ENCODE data around the gene HES5.
A peak's percentile ranks its signal among the peaks of the same experiment; 100 is the strongest.

Gene HES5

DNA sequence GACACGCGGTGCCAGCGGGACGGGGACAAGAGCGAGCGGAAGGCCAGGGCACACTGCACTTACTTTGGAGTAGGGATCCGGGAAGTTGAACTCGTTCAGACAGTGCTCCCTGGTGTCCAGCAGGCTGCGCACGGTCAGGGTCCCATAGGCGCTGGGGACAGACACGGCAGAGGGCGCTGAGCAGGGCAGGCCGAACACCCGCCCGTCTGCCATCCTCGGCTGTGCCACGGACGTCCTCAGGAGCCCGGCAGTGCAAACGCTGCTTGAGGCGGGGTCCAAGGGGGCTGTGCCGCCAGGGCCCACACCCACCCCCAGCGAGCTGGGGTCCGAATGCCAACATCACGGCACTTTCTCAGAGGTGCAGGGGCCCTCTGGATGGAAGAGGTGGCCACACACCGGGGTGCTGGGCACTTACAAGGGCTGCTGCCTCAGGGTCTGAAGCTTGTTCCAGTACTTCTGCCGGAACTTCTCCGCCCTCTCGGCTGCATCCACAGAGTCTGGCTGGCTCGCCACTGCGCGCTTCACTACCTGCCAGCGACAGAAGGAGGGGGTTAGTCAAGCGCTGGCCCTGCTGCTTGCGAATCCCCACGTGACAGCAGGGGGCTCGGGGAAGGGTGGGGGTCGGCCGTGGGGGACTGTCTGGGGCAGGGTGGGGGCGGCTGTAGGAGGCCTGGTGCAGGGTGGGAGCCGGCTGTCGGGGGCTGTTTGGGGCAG, 16.0 kb downstream of the HES5 start:
- no peak for DNase-seq

DNA sequence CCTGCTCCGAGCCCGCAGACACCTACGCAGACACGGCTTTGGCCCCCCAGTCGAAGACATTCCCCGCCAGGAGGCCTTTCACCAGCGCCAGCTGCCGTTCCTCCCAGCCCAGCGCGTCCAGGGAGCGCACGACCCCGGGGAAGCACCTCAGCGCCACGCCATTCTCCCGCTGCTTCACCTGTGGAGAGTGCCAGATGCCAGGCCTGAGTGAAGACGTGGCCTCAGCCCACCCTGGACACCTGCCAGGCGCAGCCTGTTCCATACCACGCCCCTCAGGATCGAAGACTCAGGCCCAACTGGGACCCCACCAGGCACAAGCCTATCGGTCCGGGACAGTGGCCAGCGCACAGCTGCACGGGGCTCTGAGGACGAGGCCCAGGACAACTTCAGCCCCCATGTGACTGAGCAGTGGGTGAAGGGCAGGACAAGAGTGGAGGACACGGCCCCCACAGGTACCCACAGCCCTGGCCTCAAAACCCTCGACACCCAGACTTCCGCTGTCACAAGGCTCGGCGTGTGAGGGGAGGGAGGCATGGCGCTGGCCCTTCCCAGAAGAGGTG, 17.1 kb downstream of the HES5 start:
- no peak for DNase-seq

DNA sequence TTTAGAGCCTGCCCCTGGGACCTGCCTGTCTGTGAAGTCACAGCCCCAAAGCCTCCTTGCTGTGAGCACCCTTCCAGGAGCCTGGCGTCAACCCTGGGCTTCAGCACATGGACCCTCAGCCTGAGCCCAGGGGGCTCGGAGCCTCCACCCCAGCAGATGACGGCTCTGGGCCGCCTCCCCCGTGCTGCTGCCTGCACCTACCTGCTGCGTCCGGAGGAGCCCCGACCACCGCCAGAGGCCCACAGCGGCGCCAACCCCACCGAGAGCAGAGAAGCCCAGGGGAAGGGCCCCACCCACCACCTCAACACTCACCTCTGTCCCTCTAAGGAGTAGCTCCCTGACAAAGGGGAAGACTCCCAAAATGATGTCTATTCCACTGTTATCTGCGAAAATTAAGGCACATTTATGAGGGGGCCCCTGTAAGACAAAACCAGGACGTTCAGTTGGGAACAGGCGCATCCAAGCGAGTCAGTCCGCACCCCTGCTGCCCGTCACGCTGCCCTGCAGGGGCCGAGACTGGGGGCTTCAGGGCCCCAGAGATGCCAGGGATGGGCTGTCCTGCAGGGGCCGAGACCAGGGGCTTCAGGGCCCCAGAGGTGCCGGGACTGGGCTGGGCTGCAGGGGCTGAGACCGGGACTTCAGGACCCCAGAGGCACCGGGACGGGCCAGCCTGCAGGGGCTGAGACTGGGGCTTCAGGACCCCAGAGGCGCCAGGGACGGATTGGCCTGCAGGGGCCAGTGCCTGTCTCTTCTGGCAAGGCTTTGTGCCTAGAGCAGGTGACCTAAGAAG, 19.5 kb downstream of the HES5 start:
- no peak for DNase-seq

DNA sequence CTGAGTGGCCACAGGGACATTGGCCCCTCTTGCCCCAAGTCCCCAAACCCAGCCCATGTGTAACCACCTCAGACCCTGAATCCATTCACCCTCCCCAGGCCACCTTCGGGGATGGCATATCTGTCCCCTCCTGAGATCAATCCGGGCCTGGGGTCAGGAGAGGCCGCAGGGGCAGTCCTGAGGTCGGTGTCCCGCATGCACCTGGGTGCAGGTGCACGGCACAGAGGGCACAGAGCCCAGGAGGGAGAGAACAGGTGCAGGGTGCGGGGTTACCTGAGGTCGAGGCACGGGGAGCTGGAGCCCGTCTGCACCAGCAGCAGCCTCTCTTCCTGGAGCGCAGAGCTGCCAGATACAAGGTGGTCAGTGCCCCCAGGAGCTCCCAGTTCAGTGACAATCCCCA, 20.5 kb downstream of the HES5 start:
- no peak for DNase-seq

DNA sequence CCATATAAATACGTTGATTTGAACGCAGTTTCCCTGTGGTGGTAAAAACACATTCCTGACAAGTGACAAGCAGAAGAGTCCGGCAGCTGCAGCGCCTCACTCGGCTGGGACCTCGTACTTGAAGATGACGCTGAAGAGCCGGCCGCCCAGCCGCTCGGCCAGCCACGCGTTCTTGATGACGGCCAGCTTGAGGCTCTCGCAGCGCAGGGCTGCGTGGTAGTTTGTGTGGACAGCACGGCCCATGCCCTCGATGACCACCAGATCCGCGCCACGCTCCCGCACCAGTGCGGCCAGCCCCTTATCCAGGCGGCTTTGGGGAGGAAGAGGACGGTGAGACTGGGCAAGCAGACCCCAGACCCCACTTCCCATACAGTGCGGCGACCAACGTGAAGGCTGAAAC, 21.3 kb downstream of the HES5 start:
- no peak for DNase-seq

DNA sequence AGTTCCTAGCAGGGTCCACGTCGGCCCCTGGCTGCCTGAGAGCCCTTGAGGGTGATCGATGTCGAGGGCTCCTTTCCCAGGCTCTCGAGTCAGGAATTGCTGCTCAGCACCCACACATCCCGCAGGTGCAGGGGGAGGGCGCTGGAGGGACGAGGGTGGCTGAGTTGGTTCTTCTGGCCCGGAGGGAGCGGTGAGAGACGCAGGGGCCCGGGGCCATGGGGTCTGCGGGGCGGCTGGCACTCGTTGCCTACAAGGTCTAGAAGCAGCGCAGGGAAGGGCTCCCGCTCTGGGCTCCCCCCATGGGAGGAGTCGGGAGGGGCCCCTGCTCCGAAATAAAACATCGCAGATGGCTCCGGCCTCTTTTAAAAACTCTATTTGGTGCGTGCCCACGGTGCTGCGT, 21.9 kb downstream of the HES5 start:
- DNase-seq, result no peak

DNA sequence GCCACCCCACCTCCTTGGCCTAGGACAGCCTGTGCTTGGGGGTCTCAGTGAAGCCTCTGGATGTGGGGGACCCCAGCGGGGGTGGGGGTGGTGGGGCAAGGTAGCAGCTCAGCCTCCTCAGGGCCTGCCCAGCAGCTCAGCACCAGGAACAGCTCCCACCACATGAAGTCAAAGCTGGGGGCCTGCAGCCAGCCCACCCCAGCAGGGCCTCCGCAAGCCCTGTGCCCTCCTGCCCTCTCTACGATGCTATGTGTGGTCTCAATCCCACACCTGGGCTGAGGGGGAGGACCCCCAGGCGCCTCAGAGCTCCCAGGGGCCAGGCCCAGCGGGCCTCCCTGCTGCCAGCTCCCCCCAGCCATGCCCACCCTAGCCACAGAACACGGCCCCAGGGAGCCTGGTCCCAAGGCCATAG, 22.3 kb downstream of the HES5 start:
- no peak for DNase-seq

DNA sequence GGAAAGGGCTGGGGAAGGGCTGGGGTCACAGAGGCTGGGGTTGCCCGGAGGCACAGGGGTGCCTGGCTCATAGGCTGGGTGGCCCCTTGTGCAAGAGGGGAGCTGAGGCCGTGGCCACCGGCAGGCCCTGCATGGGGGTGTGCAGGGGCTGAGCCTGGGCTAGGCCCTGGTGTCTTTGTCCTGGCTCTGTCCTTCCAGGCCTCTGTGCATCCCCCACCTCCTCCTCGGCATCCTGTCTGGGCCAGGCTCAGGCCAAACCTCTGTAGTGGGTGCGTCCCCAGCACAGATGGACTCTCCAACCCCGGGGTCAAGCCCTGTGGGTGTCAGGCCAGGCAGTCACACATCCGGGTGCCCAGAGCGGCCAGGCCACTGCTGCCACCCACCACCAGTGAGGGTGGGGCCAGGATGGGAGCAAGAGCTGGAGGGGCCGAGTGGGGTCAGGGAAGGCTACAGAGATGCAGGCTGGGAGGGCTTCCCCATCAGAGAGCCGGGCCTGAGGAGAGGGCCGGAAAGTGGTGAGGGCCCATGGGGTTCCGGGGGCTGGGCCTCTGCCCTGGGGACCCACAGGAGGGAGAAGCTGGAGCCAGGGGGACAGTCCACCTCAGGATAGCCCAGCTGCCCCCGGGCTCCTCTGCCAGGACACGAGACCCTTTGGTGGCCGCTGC, 23.0 kb downstream of the HES5 start:
- DNase-seq, result no peak

DNA sequence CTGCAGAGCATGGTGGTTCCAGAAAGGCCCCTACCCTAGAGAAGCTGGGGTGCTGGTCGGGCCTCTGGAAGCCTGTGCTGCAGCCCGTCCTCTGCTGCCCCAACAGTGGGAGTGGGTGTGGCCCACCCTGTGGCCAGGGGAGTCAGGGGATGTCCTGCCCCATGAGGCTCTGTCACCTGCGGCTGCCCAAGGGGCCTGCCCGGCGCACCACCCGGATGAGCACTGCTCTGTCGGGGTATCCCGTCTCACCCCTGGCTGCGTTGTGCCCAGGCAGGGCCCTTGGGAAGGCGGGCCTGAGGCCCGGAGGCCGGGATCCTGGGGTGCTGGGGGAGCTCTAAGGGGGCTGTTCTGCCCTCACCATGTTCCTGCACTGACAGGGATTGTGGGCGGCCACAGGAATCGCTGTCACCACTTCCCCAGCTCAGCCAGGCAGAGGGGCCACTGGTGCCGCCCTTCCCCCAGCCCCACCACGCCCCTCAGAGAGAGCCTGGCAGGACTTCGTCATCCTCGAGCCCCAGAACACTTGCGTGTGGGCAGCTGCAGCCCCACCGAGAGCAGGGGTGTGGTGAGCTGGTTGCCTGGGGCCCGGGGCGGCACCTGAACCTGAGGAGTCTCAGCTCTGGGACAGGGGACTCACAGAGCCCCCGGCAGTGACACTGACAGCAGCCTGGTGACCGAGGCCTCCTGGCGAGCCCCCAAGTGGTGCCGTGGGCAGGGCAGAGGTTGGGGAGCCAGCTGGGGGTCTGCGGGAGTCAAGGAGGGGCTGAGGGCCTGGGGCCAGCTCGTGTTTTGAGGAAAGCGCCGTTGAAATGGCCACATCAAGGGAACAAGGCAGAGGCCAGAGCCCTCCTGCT, 23.8 kb downstream of the HES5 start:
- no peak for DNase-seq

DNA sequence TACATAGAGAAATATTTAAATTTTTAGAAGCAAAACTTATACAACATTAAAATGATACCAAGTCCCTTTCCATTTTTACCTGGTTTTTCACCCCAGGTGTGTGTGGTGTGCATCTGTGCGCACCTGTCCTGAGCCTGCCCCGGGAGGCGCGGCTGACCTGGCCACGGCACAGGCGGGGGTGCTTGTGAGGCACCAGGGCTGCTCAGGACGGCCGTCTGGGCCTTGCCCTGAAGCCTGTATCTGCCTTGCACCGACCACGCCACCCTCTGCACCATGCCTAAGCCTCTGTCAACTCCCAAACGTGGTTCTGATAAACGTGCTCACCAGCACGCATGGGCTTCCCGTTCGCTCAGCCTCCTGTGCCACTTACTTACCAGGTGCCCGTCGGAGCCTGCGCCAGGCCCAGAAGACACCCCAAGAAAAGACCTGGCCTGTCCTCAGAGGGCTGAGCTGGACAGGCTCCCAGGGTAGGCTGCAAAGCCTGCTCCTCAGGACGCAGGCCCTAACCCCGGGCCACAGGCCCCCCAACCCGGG, 24.5 kb downstream of the HES5 start:
- no peak for DNase-seq

DNA sequence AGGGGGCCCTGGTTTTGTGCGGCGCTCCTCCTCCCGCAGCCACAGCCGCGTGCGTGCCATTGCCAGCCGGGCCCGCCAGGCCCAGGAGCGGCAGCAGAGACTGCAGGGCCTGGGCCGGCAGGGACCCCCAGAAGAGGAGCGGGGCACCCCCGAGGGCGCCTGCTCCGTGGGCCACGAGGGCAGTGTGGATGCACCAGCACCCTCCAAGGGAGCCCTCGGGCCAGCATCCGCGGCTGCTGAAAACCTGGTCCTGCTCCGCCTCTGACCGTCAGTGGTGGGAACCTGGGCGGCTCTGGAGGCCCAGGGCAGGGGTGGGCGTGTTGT, 25.2 kb downstream of the HES5 start:
- DNase-seq, result no peak

DNA sequence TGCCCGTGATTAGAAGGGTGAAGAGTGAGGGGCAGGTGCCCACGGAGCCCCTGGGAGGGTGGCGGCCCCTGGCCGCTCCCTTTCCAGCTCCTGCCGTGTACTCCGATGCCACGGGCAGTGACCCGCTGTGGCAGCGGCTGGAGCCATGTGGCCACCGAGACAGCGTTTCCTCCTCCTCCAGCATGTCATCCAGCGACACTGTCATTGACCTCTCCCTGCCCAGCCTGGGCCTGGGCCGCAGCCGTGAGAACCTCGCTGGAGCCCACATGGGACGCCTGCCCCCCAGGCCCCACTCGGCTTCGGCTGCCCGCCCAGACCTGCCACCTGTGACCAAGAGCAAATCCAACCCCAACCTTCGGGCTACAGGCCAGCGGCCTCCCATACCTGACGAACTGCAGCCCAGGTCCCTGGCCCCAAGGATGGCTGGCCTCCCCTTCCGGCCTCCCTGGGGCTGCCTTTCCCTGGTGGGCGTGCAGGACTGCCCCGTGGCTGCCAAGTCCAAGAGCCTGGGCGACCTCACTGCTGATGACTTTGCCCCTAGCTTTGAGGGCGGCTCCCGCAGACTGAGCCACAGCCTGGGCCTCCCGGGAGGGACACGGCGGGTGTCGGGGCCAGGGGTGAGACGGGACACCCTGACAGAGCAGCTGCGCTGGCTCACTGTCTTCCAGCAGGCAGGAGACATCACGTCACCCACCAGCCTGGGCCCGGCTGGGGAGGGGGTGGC, 25.7 kb downstream of the HES5 start:
- DNase-seq, result no peak

DNA sequence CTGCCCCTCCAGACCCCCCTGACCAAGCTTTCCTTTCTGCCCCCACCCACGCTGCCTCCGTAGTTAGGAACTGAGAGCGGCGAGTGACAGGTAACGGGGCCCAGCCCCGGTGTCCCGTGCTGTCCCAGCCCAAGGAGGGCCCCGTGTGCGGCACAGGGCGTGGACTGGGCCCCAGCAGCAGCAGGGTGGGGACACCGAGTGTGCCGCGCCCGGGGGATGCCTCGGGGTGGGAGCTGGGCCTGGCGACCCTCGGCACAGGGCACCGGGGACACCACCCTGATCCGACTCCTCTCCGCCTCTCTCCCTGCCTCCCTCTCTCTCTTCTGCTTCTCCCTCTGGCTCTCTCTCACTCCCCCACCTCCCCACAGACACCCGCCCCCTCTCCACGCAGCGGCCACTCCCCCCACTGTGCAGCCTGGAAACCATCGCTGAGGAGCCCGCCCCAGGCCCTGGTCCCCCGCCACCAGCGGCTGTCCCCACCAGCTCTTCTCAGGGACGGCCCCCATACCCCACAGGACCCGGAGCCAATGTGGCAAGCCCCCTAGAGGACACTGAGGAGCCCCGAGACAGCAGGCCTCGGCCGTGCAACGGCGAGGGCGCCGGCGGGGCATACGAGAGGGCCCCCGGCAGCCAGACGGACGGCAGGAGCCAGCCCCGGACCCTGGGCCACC, 26.4 kb downstream of the HES5 start:
- no peak for DNase-seq

DNA sequence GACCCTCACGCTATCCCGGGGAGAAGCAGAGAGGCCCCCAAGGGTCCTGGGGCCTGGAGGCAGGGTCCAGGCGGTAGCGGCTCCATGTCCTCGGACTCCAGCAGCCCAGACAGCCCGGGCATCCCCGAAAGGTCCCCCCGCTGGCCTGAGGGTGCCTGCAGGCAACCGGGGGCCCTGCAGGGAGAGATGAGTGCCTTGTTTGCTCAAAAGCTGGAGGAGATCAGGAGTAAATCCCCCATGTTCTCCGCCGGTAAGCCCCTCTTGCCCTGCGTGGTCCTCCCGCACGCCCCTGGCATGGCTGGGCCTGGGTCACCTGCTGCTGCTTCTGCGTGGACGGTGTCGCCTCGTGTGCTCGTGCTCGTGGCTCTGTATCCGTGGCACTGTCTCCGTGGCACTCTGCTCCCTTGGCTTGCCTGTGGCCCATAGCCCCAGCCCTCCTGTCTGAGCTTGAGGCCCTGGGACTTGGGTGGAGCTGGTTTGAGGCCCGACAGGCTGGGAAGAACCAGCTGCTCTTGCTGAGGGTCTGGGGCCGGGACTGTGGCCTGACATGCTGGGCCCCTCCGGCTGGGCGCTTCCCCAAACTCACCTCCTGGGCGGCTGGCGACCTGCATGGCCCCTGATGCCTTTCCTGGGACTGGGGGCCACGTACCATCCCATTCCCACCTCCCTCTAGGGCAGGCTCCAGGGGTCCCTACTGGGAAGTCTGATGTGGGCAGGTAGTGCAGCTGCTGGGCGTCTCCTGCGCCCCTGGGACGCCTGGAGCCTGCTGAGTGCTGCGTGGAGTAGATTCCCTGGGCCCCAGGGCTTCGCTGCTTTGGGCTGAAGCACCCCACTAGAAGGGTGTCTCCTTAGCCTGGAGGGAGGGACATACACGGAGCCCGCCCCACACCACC, 27.2 kb downstream of the HES5 start:
- DNase-seq, result no peak

DNA sequence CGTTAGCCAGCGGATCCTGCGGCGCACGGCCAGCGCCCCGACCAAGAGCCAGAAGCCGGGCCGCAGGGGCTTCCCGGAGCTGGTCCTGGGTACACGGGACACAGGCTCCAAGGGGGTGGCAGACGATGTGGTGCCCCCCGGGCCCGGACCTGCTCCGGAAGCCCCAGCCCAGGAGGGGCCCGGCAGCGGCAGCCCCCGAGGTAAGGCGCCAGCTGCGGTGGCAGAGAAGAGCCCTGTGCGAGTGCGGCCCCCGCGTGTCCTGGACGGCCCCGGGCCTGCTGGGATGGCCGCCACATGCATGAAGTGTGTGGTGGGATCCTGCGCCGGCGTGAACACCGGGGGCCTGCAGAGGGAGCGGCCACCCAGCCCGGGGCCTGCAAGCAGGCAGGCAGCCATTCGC, 27.9 kb downstream of the HES5 start:
- no peak for DNase-seq

DNA sequence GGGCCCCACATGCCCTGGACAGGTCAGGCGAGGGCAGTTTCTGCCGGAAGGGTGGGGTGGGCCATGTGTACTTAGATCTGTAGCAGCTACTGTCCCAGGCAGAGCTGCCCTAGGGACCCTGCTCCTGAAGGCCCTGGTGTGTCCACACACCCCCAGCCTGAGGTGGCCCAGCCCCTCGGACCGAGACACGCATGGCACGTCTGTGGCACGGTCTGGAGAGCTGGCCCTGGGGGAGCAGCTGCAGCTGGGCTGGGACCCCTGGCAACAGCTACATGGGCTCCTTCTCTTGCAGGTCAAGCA, 28.3 kb downstream of the HES5 start:
- DNase-seq, result no peak

DNA sequence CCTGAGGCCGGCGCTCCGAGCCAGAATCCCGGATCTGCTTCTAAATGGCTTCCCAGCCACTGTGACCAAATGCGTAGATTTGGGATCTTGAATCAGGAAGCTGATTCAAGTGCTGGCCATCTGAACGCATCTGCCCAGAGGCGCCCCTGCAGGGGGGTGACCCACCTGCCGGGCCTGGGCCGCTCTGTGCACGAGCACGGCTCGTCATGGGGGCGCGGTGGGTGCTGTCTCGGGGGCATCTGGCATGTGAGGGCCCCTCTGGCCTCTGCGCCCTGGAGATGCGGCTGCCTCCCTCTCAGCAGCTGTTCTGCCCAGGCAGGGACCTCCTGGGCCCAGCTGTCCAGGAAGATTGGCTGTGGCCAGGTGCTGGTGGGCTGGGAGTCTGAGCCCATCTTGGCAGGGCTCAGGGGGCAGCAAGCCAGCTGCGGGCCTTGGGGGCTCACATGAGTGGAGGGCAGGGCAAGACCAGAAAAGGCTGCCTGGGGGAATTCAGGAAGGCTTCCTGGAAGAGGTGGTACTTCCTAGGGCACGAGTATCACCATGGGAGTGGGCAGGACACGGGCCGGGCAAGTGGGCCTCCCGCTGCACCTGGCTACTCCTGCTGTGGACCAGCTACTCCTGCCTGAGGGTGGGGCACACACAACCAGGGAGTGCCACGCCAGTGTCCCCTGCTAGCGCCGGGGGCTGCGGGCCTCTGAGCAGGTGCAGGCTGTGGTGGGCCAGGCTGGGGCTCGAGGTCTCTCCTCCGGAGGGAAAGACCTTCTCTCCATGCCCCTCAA, 28.8 kb downstream of the HES5 start:
- no peak for DNase-seq

DNA sequence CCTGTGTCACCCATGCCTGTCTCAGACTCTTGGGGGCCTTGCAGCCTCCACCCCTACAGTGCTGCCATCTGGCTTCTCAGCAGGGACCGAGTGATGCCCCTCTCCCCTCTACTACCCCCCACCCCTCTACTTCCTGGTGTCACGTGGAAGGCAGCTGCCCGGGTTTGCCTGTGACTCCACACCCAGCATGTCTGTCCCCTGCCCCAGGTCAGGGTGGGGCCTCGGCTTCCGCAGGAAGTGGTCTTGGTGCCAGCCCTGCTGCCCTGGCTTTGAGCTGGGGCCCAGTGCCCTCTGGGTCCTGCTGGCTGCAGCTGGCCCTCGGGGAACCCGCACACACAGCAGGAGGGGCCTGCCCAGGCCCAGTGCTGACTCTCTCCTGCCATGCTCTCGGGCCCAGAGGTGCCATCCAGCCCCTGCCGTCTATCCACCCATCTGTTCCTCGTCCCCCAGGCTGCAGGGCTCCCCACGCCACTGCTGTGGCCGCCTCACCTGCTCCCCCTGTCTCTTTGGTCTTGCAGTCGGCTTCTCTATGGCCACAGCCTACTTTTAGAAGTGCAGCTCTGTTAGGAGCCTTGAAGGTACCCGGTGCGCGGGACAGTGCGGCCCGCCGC, 30.0 kb downstream of the HES5 start:
- DNase-seq, result peak; percentile 24

DNA sequence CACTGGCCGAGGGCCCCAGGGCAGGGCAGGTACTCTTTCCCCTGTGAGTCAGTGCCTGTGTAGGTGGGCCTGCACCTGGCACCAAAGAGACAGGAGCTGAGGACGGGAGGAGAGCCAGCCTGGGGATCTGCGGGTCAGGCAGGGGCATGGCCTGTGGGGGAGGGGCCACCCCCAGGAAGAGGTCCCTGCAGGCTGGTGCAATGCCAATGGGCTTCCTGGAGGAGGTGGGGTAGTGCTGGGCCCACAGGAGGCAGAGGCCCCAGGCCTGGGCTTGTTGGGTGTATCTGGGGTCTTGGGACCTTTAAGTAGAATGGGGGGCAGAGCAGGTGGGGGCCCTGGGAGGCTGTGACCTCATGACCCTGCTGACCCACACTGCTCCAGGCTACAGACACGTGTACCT, 30.8 kb downstream of the HES5 start:
- DNase-seq, result no peak
